ENCODE measurements around the gene PRDM12.

DNA sequence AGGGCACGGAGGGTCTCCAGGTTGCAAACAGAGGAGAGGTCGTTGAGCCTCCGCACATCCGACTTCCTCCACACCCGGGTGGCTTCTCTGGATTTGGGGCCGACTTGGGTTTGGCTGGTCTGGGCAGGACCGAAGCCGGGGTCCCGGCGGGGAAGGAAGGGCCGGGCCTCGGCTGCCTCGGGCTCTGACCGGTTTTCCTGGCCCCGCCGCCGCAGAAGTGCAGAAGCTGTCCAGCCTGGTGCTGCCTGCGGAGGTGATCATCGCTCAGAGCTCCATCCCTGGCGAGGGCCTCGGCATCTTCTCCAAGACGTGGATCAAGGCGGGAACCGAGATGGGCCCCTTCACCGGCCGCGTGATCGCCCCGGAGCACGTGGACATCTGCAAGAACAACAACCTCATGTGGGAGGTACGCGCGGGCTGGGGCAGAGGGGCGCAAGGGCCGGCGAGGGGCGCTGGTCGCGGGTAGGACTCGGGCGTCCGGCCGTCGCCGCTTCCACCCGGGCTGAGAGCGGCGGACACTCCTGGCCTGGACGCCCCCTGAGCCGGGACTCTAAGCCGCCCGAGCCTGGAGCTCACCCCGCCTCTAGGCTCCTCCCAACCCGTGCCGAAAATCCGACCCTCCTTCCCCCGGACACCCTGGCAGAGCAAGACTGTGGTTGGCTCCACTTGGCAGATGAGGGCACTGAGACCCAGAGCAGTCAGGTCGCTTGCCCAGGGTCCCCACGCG is 2.2 kb downstream of the PRDM12 start:
- TF ChIP-seq CTCF (conservative IDR thresholded peaks at IDR 0.05) (no peak), ZFX (IDR thresholded peaks at IDR 0.05) (no peak)
